MM.1S (cell line): ENCODE results near the gene RIPOR2.
A peak's percentile ranks its signal among the peaks of the same experiment; 100 is the strongest.
"Not testable (repeated sequence)": the region's sequence is repeated elsewhere in the genome, so short reads cannot be mapped to it uniquely, and the experiment has no call there.

ENCODE experiments used
- DNase-seq: peaks from one replicate; pipeline ENCODE4 v3.0.0-alpha.2; 2015
- H2AFZ ChIP-seq: fragments of 300-600 bp; sonication (generic); 2 replicates; pipeline ENCODE4 v1.6.0; 2016; ENCODE audit warnings: antibody characterized with exemption, low read length
- H3F3A ChIP-seq: fragments of 300-600 bp; sonication (generic); 2 replicates; pipeline ENCODE4 v1.6.1; 2016; ENCODE audit warnings: mild to moderate bottlenecking, antibody characterized with exemption, low read length, moderate library complexity, mixed read lengths; ENCODE audit not compliant: insufficient read depth
- H3K27ac ChIP-seq: fragments of 300-600 bp; sonication (generic); 2 replicates; pipeline ENCODE4 v1.5.1; 2016; ENCODE audit warnings: mild to moderate bottlenecking, low read length
- H3K27me3 ChIP-seq: fragments of 300-600 bp; sonication (generic); replicated peaks from 2 replicates; pipeline ENCODE4 v1.6.0; 2016; ENCODE audit warnings: low read length; ENCODE audit not compliant: insufficient read depth
- H3K36me3 ChIP-seq: fragments of 300-600 bp; sonication (generic); replicated peaks from 2 replicates; pipeline ENCODE4 v1.6.1; 2016; ENCODE audit warnings: mild to moderate bottlenecking, low read length, mixed read lengths; ENCODE audit not compliant: insufficient read depth
- H3K4me1 ChIP-seq: fragments of 300-600 bp; sonication (generic); 2 replicates; pipeline ENCODE4 v1.6.1; 2016; ENCODE audit warnings: low read length, mixed read lengths
- H3K4me2 ChIP-seq: fragments of 300-600 bp; sonication (generic); 2 replicates; pipeline ENCODE4 v1.6.0; 2016; ENCODE audit warnings: low read depth, low read length
- H3K4me3 ChIP-seq: fragments of 300-600 bp; sonication (generic); 2 replicates; pipeline ENCODE4 v1.5.1; 2016; ENCODE audit warnings: low read length, mixed read lengths
- H3K79me2 ChIP-seq: fragments of 300-600 bp; sonication (generic); 2 replicates; pipeline ENCODE4 v1.6.1; 2016; ENCODE audit warnings: mixed run types, low read length, mixed read lengths
- H3K9ac ChIP-seq: fragments of 300-600 bp; sonication (generic); 2 replicates; pipeline ENCODE4 v1.6.1; 2016; ENCODE audit warnings: low read length, mixed read lengths
- H3K9me2 ChIP-seq: fragments of 300-600 bp; sonication (generic); replicated peaks from 2 replicates; pipeline ENCODE4 v1.6.1; 2016; ENCODE audit warnings: mild to moderate bottlenecking, low read length, mixed read lengths; ENCODE audit not compliant: insufficient read depth
- H3K9me3 ChIP-seq: fragments of 300-600 bp; sonication (generic); replicated peaks from 2 replicates; pipeline ENCODE4 v1.6.1; 2016; ENCODE audit warnings: mild to moderate bottlenecking, low read length, mixed read lengths; ENCODE audit not compliant: insufficient read depth
- H4K20me1 ChIP-seq: fragments of 300-600 bp; sonication (generic); 2 replicates; pipeline ENCODE4 v1.6.1; 2016; ENCODE audit warnings: mild to moderate bottlenecking, low read length, moderate library complexity, mixed read lengths; ENCODE audit not compliant: insufficient read depth
- CTCF ChIP-seq: fragments of 300-600 bp; sonication (generic); IDR thresholded peaks from 2 replicates; pipeline ENCODE4 v1.5.1; 2016; ENCODE audit warnings: antibody characterized with exemption, low read length, mixed read lengths
- EZH2phosphoT487 ChIP-seq: fragments of 300-600 bp; sonication (generic); IDR thresholded peaks from 2 replicates; pipeline ENCODE4 v1.6.1; 2018; ENCODE audit warnings: antibody characterized with exemption, low read length

RIPOR2 gene

GRCh38 chr6:24950218-24950941 is 14.6 kb upstream of the RIPOR2 start:
- no peaks in the 10 kb centered on the region for H3K9me3 ChIP-seq
- no peak overlapping the region for H3K4me3 ChIP-seq
- no peaks in the 10 kb centered on the region for H3F3A ChIP-seq
- TF ChIP-seq EZH2phosphoT487 (no peak), CTCF (no peak)
- DNase-seq = no peak
- H3K9me2 ChIP-seq = no peaks in the 10 kb centered on the region
- H3K9ac ChIP-seq = no peak overlapping the region
- no peak overlapping the region for H3K27ac ChIP-seq
- no peak overlapping the region for H3K4me2 ChIP-seq
- no peak overlapping the region for H2AFZ ChIP-seq
- H3K27me3 ChIP-seq = no peaks in the 10 kb centered on the region
- no peaks in the 10 kb centered on the region for H3K36me3 ChIP-seq
- no peaks in the 10 kb centered on the region for H3K79me2 ChIP-seq
- peaks cover 18% of the 10 kb centered on the region for H3K4me1 ChIP-seq
- H4K20me1 ChIP-seq = no peaks in the 10 kb centered on the region

GRCh38 chr6:24949020-24949569 is 13.3 kb upstream of the RIPOR2 start:
- Histone ChIP-seq H3K4me1 (peaks cover 18% of the 10 kb centered on the region), H3K36me3 (no peaks in the 10 kb centered on the region), H3K4me3 (no peak overlapping the region), H3K9me3 (no peaks in the 10 kb centered on the region), H3F3A (no peaks in the 10 kb centered on the region), H3K27ac (0 out of 2 replicates have a peak overlapping the region, but pooled peaks have one; percentile 2), H3K9me2 (no peaks in the 10 kb centered on the region), H3K9ac (no peak overlapping the region), H4K20me1 (no peaks in the 10 kb centered on the region), H3K4me2 (peak overlapping the region; percentile 24; the same call in 1 of the 2 replicates), H2AFZ (no peak overlapping the region), H3K79me2 (no peaks in the 10 kb centered on the region), H3K27me3 (no peaks in the 10 kb centered on the region)
- TF ChIP-seq CTCF = no peak
- DNase-seq = peak; percentile 26

GRCh38 chr6:24948261-24948660 is 12.5 kb upstream of the RIPOR2 start:
- not testable (repeated sequence) for H4K20me1 ChIP-seq, H3K9me3 ChIP-seq, H3K9ac ChIP-seq, H3K27ac ChIP-seq, H3K36me3 ChIP-seq, H3K27me3 ChIP-seq, H3K79me2 ChIP-seq, H3K9me2 ChIP-seq, H3K4me2 ChIP-seq, DNase-seq, H2AFZ ChIP-seq, H3F3A ChIP-seq, H3K4me3 ChIP-seq
- H3K4me1 ChIP-seq = peaks cover 18% of the 10 kb centered on the region

- Histone ChIP-seq H3K79me2 (no peaks in the 10 kb centered on the region), H3K4me1 (peaks cover 16% of the 10 kb centered on the region), H3K9me3 (no peaks in the 10 kb centered on the region), H3K4me3 (no peak overlapping the region), H2AFZ (no peak overlapping the region), H4K20me1 (no peaks in the 10 kb centered on the region), H3F3A (no peaks in the 10 kb centered on the region), H3K27ac (no peak overlapping the region), H3K27me3 (no peaks in the 10 kb centered on the region), H3K4me2 (no peak overlapping the region), H3K36me3 (no peaks in the 10 kb centered on the region), H3K9me2 (no peaks in the 10 kb centered on the region), H3K9ac (no peak overlapping the region)
- no peak for TF ChIP-seq CTCF
- no peak for DNase-seq
Measured at GRCh38 chr6:24947636-24948035, 11.9 kb upstream of the RIPOR2 start.
